Coronary artery (tissue), 2 donors: ENCODE measurements around the gene PAPOLA.

Experiments
- DNase-seq: peaks from one replicate; pipeline ENCODE4 v3.0.0-alpha.2; 2017; ENCODE audit warnings: low spot score
- H3K27ac ChIP-seq, 2 donors: fragments of 200-600 bp; sonication (generic); one replicate each; pipeline ENCODE4 v1.5.1; 2016 to 2019
- H3K4me3 ChIP-seq: fragments of 200-600 bp; sonication (generic); 2 replicates; pipeline ENCODE4 v1.5.1; 2016; ENCODE audit warnings: mild to moderate bottlenecking, moderate library complexity
- TF ChIP-seq, protein P1 (sequence below): fragments of 200-600 bp; sonication (generic); IDR thresholded peaks from one replicate; pipeline ENCODE4 v1.5.1; 2019; ENCODE audit warnings: antibody characterized with exemption

Gene PAPOLA

DNA sequence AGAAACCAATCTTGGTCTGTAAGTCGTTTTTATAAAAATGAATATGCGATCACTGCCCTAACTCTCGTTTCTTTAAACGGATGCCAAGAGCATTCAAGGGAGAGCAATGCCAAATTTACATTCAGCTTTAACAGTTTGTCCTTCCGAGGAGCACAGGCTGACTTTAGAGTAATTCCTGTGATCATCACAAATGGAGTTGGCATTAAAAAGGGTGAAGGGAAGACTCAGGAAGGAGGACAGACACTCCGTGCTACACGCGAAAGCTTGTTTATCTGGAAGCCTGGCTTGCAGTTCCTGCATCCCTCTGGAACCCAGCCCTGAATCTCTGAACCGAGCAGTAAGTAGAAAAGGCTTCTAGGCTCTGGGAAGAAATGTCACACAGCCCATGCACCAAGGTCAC, 78.4 kb downstream of the PAPOLA start:
- DNase-seq, result no peak
- Histone ChIP-seq H3K4me3 (no peak overlapping the region), H3K27ac (no peak overlapping the region)
- TF ChIP-seq, protein P1, sequence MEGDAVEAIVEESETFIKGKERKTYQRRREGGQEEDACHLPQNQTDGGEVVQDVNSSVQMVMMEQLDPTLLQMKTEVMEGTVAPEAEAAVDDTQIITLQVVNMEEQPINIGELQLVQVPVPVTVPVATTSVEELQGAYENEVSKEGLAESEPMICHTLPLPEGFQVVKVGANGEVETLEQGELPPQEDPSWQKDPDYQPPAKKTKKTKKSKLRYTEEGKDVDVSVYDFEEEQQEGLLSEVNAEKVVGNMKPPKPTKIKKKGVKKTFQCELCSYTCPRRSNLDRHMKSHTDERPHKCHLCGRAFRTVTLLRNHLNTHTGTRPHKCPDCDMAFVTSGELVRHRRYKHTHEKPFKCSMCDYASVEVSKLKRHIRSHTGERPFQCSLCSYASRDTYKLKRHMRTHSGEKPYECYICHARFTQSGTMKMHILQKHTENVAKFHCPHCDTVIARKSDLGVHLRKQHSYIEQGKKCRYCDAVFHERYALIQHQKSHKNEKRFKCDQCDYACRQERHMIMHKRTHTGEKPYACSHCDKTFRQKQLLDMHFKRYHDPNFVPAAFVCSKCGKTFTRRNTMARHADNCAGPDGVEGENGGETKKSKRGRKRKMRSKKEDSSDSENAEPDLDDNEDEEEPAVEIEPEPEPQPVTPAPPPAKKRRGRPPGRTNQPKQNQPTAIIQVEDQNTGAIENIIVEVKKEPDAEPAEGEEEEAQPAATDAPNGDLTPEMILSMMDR, result no peak

DNA sequence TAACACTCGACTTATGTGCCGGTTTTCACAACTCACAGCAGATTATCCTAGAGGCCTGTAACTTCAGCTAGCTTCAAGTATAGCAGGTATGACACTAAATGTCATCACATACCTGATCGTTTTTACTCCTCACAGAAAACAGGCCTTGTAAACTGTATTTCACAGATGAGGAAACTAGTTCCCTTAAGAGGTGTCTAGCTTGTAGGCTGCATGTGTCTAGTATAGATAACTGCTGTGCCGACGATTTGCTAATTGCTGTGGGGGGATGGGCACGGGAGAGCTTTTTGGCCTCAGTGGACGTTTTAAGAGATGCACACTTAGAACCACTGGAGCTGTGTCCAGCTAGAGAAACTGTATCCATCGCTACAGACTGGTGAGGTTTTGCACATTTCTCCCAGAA, 78.8 kb downstream of the PAPOLA start:
- DNase-seq, result no peak
- H3K4me3 ChIP-seq, result no peak overlapping the region
- no peak overlapping the region for H3K27ac ChIP-seq
- TF ChIP-seq, protein P1, result no peak

DNA sequence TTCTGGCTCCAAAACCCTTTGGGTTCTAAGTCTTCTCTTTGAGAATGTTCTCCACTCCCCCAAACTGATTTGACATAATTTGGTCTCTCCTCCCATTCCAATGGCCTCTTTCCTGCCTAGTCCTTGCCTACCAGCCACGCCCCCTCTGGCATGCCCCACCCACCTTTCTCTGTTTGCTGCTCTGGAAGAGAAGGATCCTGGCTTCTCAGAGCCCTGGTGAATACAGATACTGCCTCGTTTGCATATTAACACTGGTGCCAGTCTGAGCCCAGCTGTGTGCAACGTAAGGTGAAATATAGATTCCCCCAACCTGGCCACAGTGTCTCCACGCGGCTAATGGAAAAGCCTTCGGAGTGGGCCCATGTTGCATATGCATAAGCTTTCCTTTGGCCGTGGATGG, 79.7 kb downstream of the PAPOLA start:
- Histone ChIP-seq H3K4me3 (no peak overlapping the region), H3K27ac (no peak overlapping the region)
- TF ChIP-seq, protein P1, result no peak
- no peak for DNase-seq

DNA sequence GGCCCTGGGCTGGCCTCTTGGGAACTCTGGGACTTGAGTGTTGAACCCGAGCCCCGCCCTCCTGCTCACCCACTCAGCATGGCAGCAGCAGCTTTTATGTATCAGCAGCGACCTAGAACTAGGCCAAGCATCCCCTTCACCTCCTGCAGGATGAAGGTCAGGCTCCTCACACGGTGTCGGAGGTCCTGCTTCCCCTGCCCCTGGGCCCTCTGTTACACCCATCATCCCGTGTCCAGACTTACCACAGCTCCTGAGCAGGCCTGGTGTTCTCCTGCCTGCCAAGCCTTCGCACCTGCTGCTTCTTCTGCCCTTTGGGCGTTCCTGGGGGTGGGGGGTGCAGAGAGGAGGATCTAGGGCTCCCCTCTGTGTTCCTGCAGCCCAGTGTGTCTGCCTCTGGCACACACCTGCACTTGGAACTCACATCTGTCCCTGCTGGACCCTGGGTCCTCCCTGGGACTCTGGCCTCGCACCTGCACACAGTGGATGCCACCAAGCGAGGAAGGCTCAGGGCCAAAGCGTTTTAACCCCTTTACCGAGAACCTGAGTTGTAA, 80.3 kb downstream of the PAPOLA start:
- no peak overlapping the region for H3K27ac ChIP-seq
- no peak overlapping the region for H3K4me3 ChIP-seq
- peak; percentile 56 for DNase-seq

DNA sequence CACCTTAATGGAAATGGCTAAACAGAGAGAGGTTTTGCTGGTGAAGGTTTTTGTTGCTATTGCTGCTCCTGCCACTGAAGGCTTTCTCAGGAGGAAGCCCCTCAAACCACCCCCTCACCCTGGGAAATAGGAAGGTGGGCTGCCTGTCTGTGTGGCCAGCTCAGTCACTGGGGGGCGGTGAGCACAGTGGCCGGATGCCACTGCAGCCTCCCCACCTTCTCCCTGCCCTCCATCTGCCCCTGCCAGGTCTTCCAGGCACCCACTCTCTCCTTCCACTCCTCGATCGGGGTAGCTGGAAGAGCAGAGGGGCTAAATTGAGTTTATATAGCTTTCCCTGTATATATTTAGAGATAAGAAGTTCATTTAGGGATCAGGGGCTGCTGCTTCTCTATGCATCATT, 80.8 kb downstream of the PAPOLA start:
- Histone ChIP-seq H3K27ac (no peak overlapping the region), H3K4me3 (no peak overlapping the region)
- no peak for DNase-seq
- TF ChIP-seq, protein P1, result no peak

More for the DNA sequence above, 80.3 kb downstream of the PAPOLA start:
- TF ChIP-seq, protein P1, result no peak

DNA sequence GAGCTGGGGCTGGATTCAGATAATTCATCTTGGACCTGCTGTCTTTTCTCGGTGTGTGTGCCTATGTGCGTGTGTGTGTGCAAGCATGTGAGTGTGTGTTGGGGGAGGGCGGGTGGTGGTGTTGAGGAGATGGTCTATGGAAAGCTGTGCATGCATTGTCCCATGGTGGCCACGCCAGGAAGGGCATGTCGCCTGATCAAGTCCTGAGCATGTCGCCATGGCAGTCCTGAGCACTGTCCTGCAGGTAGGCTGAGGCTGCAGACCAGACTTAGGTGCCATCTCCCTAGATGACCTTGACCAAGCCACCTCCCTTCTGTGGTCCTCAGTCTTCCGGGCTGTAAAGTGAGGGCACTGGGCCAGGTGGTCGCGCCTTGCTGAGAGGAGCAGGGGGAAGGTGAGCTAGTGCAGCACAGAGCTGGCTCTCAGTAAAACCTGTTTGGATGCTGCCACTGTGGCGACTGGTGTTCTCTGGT, 81.4 kb downstream of the PAPOLA start:
- no peak overlapping the region for H3K4me3 ChIP-seq
- DNase-seq, result peak; percentile 67
- TF ChIP-seq, protein P1, result no peak
- no peak overlapping the region for H3K27ac ChIP-seq

DNA sequence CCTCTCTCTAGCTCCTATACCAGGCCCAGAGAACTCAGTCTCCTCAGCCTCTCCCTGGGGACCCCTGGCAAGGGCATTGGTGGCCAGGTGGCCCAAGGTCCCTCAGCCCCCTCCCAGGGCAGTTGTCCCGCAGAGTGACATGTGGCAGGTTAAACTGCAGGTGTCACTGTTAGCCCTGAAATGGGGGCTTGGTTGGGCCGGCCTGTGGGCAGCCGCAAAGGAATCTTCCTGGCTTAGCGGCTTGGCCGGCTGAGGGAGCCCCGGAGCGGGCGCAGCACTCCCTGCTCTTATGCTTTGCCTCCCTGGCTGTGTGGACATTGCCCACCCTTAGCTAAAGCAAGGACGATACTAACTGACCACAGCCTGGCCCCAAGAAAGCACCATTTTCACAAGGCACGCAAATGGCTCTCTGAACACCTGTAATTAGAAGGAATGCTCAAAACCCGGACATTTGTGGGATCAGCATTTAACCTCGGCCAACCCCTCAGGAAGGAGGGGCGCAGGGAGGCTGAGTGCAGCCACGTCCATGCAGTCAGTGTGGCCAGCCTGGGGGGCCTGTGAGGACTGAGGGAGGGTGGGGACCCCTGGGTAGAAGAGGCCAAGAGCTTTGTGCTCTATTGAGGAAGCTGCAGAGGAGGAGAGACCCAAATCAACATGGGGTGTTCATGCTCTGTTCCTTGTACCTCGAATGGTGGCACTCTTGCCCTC, 82.2 kb downstream of the PAPOLA start:
- DNase-seq, result peak; percentile 56

More for the DNA sequence above, 82.2 kb downstream of the PAPOLA start:
- H3K27ac ChIP-seq, result no peak overlapping the region
- no peak overlapping the region for H3K4me3 ChIP-seq
- TF ChIP-seq, protein P1, result no peak
